Measurements from ENCODE around the gene NUP62. TPM values are rescaled to one million over a fixed set of nuclear protein-coding genes. Genes with fewer than 3 reads are reported as not detected.

NUP62 gene
- total RNA-seq, 2 donors from 2014 or later, result 29.9 to 34.3 TPM

- no peak overlapping the region for H3K4me3 ChIP-seq
- DNase-seq (ENCODE audit: low spot score), result no peak
- no peak for TF ChIP-seq CTCF (IDR thresholded peaks at IDR 0.05)
- no peak overlapping the region for H3K27ac ChIP-seq
- no peak for ATAC-seq (ENCODE audit: insufficient number of reproducible peaks, low FRiP score, low read depth)
- H3K27me3 ChIP-seq (replicated peaks; ENCODE audit: insufficient read depth), result no peaks in the 10 kb centered on the region
- H3K4me1 ChIP-seq (ENCODE audit: control insufficient read depth in 1 of 2, low read depth in 2 of 2), result no peaks in the 10 kb centered on the region
- H3K36me3 ChIP-seq, result peaks cover 48% of the 10 kb centered on the region
- no peaks in the 10 kb centered on the region for H3K9me3 ChIP-seq
Observed at GRCh38 chr19:49884760-49885159, 44.5 kb downstream of the NUP62 start.

- TF ChIP-seq CTCF (IDR thresholded peaks at IDR 0.05), result no peak
- no peaks in the 10 kb centered on the region for H3K27me3 ChIP-seq (replicated peaks; ENCODE audit: insufficient read depth)
- H3K4me1 ChIP-seq (ENCODE audit: control insufficient read depth in 1 of 2, low read depth in 2 of 2), result peaks cover 0 to 4% of the 10 kb centered on the region in 2 donors
- H3K36me3 ChIP-seq, result peaks cover 48% of the 10 kb centered on the region
- no peak overlapping the region for H3K4me3 ChIP-seq
- no peaks in the 10 kb centered on the region for H3K9me3 ChIP-seq
- DNase-seq (ENCODE audit: low spot score), result no peak
- ATAC-seq (ENCODE audit: insufficient number of reproducible peaks, low FRiP score, low read depth), result no peak
- H3K27ac ChIP-seq, result no peak overlapping the region
Observed at GRCh38 chr19:49884109-49884508, 45.2 kb downstream of the NUP62 start.

GRCh38 chr19:49883094-49883493 is 46.2 kb downstream of the NUP62 start:
- Histone ChIP-seq H3K9me3 (no peaks in the 10 kb centered on the region), H3K36me3 (peaks cover 48% of the 10 kb centered on the region), H3K27ac (no peak overlapping the region), H3K27me3 (replicated peaks; ENCODE audit: insufficient read depth) (no peaks in the 10 kb centered on the region), H3K4me3 (no peak overlapping the region), H3K4me1 (ENCODE audit: control insufficient read depth in 1 of 2, low read depth in 2 of 2) (peaks cover 3 to 14% of the 10 kb centered on the region in 2 donors)
- TF ChIP-seq CTCF (IDR thresholded peaks at IDR 0.05), result no peak
- ATAC-seq (ENCODE audit: insufficient number of reproducible peaks, low FRiP score, low read depth), result no peak
- DNase-seq (ENCODE audit: low spot score), result no peak

- DNase-seq (ENCODE audit: low spot score) (no peak), ATAC-seq (ENCODE audit: insufficient number of reproducible peaks, low FRiP score, low read depth) (no peak)
- H3K9me3 ChIP-seq, result no peaks in the 10 kb centered on the region
- no peaks in the 10 kb centered on the region for H3K27me3 ChIP-seq (replicated peaks; ENCODE audit: insufficient read depth)
- H3K27ac ChIP-seq, result no peak overlapping the region
- peaks cover 3 to 15% of the 10 kb centered on the region in 2 donors for H3K4me1 ChIP-seq (ENCODE audit: control insufficient read depth in 1 of 2, low read depth in 2 of 2)
- H3K4me3 ChIP-seq, result no peak overlapping the region
- H3K36me3 ChIP-seq, result peaks cover 48% of the 10 kb centered on the region
- no peak for TF ChIP-seq CTCF (IDR thresholded peaks at IDR 0.05)
Observed at GRCh38 chr19:49882643-49883042, 46.7 kb downstream of the NUP62 start.

- DNase-seq (ENCODE audit: low spot score), result no peak
- no peak for ATAC-seq (ENCODE audit: insufficient number of reproducible peaks, low FRiP score, low read depth)
- Histone ChIP-seq H3K4me1 (ENCODE audit: control insufficient read depth in 1 of 2, low read depth in 2 of 2) (peaks cover 3 to 15% of the 10 kb centered on the region in 2 donors), H3K9me3 (no peaks in the 10 kb centered on the region), H3K36me3 (peaks cover 48% of the 10 kb centered on the region), H3K27me3 (replicated peaks; ENCODE audit: insufficient read depth) (no peaks in the 10 kb centered on the region), H3K4me3 (no peak overlapping the region), H3K27ac (no peak overlapping the region)
- TF ChIP-seq CTCF (IDR thresholded peaks at IDR 0.05), result no peak
Observed at GRCh38 chr19:49881672-49882394, 47.5 kb downstream of the NUP62 start.
